Eye (tissue), 1 donor: ENCODE measurements around the gene AMACR.
"Not testable (repeated sequence)": the region's sequence is repeated elsewhere in the genome, so short reads cannot be mapped to it uniquely, and the experiment has no call there.

ENCODE experiments used
- DNase-seq: peaks from one replicate; pipeline ENCODE4 v3.0.0-alpha.2; 2015

AMACR gene

DNA sequence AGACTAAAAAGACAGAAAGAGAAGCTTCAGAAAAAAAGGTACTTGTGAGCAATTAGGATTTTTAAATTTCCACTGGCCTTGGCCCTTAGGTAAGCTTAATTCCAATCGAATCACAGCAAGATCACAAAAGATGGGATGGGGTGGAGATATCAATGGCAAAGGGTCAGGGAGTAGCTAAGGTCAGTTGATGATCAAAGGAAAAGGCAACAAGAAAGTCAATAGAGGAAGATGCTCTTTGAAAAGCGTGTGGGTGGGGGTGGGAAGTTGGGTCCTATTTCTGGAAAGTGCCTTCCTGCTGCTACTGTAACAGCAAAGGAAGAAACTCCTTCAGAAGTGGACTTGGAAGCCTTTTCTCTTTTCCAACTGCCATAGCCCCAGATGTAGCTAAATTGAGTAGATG is 27.9 kb upstream of the AMACR start:
- no peak for DNase-seq

DNA sequence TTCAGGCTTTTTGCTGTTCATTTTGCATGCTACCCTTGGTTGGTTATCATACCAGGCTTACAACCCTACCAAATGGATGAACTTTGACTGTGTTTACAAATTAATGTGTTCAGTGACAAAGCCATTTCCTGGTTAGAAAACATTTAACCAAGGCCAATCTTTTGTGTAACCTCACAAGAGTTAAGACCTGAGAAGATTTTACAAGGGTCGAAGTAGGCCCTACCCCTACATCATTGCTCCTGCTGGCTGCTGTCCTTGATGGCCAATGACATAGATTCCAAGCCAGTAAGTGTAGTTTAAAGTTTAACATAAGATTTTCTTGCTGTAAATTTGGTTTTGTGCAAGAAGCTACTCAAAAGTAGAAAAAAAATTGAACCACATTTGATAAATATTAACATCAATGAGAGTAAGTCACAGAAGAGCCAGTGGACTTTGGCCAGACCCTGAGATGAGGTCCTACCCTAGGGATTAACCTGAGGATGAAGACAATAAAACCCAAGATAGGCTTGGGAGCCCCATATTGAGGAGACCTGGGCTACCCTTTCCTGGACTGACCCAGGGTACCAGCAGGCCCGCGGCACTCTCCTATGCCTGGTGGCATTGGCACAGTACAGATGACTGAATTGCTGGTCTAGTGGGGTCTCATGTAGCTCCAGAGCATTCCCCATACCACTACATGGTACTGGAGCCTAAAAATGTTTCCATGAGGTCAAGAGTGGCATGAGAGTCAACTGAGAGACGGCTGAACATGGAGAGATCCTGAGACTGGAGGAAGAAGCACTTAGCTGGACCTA is 26.9 kb upstream of the AMACR start:
- no peak for DNase-seq

- no peak for DNase-seq
Measured at GRCh38 chr5:34031966-34032365, 24.1 kb upstream of the AMACR start.

DNA sequence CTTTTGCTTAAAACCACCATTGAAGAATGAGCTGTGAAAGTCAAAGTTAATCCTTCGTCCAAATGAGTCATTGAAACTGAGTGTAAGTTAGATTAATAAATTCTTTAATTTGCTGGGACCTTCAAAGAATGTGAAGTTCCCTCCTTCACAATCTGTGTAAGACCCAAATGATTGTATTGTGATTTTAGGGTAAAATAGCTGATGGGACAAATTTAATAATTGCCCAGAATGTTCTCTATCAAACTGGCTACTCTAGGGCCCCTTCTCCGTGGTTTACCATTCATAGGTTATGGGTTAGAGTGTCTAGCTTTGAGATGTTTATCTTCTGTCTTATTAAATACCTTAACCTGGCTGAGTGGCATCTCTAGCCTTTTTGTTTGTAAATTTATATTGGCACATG is 23.3 kb upstream of the AMACR start:
- DNase-seq, result no peak

DNA sequence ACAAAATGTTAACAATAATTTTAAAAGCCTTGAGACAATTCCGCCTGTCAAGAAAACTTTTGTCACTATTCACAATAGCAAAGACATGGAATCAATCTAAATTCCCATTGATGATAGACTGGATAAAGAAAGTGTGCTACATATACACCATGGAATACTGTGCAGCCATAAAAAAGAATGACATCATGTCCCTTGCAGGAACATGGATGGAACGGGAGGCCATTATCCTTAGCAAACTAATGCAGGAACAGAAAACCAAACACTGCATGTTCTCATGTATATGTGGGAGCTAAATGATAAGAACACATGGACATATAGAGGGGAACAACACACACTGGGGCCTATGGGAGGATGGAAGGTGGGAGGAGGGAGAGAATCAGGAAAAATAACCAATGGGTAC is 22.7 kb upstream of the AMACR start:
- not testable (repeated sequence) for DNase-seq

DNA sequence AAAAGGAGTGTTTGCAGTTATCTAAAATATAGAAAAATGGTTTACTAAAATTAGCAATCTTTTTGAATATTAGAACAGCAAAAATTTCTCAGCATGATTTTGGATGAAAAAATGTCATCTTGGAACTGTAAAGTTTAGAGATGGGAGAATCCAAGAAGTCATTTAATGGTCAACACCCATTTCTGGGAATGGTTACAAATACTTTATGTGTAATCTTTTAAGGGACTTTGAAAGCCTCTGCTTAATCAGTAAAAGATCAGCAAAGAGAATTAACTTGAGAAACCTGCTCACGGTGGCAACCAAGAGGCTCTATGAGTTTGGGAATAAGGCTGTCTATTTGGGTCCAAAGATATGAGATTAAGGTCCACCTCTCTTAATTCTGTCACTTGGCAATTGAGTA is 22.2 kb upstream of the AMACR start:
- DNase-seq, result no peak

- DNase-seq, result no peak
Measured at GRCh38 chr5:34028349-34028748, 20.5 kb upstream of the AMACR start.

DNA sequence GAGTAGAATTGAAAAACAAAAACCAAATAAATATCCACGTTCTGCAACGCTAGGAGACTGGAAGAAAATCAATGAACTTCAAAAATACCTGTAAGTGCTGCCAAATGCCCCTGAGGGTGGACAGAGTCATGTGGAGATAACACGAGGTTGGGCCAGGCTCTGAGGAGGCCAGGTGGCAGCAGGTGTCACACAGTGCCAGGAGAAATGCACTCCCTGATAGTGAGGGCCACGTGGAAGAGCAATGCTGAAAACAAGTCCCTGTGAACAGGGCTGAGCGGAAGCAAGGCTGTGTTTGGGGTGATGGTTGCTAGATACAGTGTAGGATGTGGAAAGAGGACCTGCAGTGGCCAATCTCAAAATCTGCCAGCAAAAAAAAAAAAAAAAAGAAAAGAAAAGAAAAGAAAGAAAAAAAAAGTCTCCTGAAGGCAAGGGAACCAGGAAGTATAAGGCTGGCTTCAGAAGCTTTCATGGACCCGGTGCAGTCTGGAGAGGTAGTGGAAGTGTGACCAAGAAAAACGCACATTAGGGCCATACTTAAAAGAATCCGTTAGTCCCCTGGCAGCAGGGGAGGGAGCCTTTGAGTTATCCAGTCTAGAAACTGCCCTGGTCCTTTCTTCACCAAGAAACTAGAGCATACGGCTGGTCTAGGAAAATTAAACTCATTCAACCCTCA is 18.4 kb upstream of the AMACR start:
- no peak for DNase-seq

DNA sequence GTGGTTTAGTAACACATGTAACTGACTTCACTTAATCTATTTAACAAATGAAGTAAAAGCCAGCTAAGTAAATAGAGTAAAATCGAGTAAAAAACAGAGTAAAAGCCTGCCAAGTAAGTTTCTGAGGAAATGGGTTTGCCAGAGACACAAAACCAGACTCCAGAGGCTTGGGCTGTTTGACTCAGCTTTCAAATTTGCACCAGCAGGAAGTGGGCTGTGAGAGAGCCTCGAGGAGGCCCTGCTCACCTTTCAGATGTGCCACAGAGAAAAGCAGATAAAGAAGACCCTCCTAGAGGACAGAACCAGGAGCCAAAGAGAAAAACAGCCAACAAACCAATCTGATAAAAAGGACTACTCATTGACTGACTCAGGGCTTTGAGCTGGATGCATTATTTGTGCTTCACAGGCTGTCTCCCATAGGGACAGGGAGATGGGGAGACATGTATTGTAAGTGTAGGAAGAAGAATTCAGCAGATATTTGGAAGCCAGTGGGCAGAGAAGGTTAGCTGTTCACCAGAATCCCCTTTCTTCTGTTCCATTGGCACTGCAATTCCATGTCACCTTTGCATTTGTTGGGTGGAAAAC is 14.4 kb upstream of the AMACR start:
- no peak for DNase-seq

DNA sequence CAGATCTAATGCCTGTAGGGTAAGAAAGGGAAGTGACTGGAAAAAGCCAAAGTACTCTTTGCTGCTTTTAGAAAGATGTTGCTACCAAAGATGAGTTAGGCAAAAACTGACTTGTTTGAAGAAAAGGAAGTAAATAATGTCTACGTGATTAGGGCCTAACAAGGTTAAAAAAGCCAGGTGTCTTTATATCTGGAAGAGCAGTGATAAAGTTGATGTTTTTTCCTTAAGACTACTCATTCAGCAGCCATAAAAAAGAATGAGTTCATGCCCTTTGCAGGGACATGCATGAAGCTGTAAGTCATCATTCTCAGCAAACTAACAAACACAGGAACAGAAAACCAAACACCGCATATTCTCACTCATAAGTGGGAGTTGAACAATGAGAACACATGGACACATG is 13.5 kb upstream of the AMACR start:
- no peak for DNase-seq

GRCh38 chr5:34020726-34021125 is 12.9 kb upstream of the AMACR start:
- no peak for DNase-seq

DNA sequence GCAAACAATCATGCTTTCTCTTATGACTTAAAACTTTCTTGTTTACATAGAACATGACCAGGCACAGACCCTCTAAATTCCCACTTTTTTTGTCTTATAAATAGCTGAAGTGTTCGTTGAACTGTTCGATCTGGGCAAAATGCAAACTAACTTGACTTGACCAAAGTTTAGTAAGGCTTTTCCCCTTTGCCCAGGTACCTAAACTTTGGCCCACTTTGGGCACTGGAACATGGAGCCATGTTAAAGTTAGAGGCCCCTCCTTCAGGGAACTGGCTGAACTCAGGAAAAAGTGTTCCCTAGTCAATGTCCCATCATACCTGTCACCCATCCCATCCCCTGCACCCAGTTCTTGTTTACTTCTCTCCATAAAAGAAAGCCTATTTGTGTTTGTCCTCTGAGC is 9.4 kb upstream of the AMACR start:
- DNase-seq, result no peak

- no peak for DNase-seq
Measured at GRCh38 chr5:34016750-34017149, 8.9 kb upstream of the AMACR start.

GRCh38 chr5:34016222-34016621 is 8.4 kb upstream of the AMACR start:
- DNase-seq, result no peak

- DNase-seq, result no peak
Measured at GRCh38 chr5:34015120-34015822, 7.4 kb upstream of the AMACR start.

DNA sequence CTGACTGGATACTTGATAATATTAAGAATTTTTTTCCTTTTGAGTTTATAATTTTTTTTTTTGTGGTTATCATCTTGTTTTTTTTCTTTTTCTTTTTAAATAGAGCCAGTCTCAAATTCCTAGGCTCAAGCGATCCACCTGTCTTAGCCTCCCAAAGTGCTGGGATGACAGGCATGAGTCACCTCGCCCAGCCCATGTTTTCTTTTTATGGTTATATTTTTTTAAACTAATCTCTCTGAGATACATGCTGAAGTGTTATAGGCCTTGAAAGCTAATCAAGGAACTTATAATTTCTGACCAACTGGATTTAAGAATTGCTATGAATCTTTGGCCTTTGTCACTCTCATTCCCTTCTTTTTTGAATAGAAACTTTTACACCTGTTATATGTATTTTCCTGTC is 6.8 kb upstream of the AMACR start:
- DNase-seq, result no peak

GRCh38 chr5:34013547-34013946 is 5.7 kb upstream of the AMACR start:
- DNase-seq, result no peak

GRCh38 chr5:34012791-34013190 is 4.9 kb upstream of the AMACR start:
- peak; percentile 39 for DNase-seq

GRCh38 chr5:34011536-34011935 is 3.7 kb upstream of the AMACR start:
- DNase-seq, result no peak

DNA sequence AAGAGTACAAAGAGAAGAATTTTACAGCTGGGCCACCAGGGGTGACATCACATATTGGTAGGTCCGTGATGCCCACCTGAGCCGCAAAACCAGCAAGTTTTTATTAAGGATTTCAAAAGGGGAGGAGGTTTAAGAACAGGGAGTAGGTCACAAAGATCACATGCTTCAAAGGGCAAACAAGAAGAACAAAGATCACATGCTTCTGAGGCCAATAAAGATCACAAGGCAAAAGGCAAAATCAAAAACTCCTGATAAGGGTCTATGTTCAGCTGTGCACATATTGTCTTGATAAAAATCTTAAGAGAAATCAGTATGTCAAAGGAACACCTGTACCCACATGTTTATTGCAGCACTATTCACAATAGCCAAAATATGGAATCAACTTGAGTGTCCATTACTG is 2.3 kb upstream of the AMACR start:
- not testable (repeated sequence) for DNase-seq

DNA sequence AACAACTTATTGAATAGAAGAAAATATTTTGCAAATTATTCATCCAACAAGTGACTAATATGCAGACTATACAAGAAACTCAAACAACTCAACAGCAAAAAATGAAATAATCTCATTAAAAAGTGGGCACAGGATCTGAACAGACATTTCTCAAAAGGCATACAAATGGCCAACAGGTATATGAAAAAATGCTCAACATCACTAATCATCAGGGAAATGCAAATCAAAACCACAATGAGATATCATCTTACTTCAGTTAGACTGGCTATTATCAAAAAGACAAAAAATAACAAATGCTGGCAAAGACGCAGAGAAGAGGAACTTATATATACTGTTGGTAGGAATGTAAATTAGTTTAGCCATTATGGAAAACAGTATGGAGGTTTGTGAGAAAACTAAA is 1.8 kb upstream of the AMACR start:
- no peak for DNase-seq

DNA sequence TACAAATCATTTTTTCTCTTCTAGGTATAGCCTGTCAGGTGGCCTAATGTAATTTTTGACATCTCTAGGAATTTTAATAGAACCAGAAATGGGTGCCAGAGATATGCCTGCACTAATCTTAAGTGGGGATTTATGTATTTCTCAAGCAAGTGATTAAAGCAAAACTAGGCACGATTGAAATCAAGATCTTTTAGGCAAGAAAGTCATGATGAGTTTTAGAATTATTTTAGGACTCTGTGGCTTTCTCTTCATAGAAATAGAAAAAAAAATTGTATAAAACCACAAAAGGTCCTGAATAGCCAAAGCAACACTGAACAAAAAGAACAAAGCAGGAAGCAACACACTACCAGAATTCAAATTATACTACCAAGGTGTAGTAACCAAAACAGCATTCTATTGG is 952 bp upstream of the AMACR start:
- no peak for DNase-seq

GRCh38 chr5:34007201-34007620 is 639 bp downstream of the AMACR start:
- DNase-seq, result no peak

GRCh38 chr5:34005681-34006080 is 2.2 kb downstream of the AMACR start:
- DNase-seq, result no peak
